K562 (cell line): ENCODE measurements around the gene RAB2B. TPM values are rescaled to one million over a fixed set of nuclear protein-coding genes. Genes with fewer than 3 reads are reported as not detected.
A peak's percentile ranks its signal among the peaks of the same experiment; 100 is the strongest.

Experiments used
- ATAC-seq: fragments of 200-7000 bp; cut with Tn5 transposase; 3 replicates; pipeline ENCODE4 v1.9.1; 2020; ENCODE audit warnings: moderate library complexity
- BruUV-seq: library from RNA; stranded (reverse); fragments of 400-500 nt; replicated peaks from 2 replicates; lab custom pipeline; 2021; lab: Mats Ljungman, UMichigan
- CTCF ChIA-PET: fragments of 300-600 bp; formaldehyde crosslinking; extraction: SDS; loops from one replicate; lab custom pipeline; 2021; ENCODE audit warnings: low intra/inter-chr PET ratio; lab: Yijun Ruan, JAX
- POLR2A ChIA-PET: fragments of 300-600, 350-650 bp; sonication (Branson Sonifier 250); formaldehyde crosslinking; extraction: SDS; loops from one replicate; lab custom pipeline; 2021; ENCODE audit warnings: antibody characterized with exemption, inconsistent platforms; lab: Yijun Ruan, JAX
- DNase-seq, 4 experiments: peaks; one replicate each; pipeline versions ENCODE4 v3.0.0 to v3.0.0-alpha.2; 2011 to 2018; ENCODE audit warnings: low spot score in 3 of 4, mixed read lengths in 3 of 4; ENCODE audit errors: extremely low read depth in 1 of 4
- FAIRE-seq: peaks from 2 replicates; lab custom pipeline; 2011; peaks lifted over from hg19 to GRCh38; lab: Jason Lieb, UNC
- H2AFZ ChIP-seq: 2 replicates; pipeline ENCODE4 v1.6.0; 2011; ENCODE audit warnings: low read depth, low read length, control low read depth, inconsistent platforms
- H3K27ac ChIP-seq: fragments of 200-600 bp; 3 replicates; pipeline ENCODE4 v1.8.0; 2011; ENCODE audit warnings: low read depth, mild to moderate bottlenecking, control low read depth, inconsistent platforms, low read length, moderate library complexity, mixed read lengths; ENCODE audit errors: extremely low read depth
- H3K27me3 ChIP-seq, 2 experiments: fragments of 300-600 bp in 1 of 2; 2 replicates in 1 of 2; 3 replicates in 1 of 2; pipeline versions ENCODE4 v1.6.0 to v1.8.0; 2011; ENCODE audit warnings: inconsistent platforms in 2 of 2, low read length in 2 of 2, mild to moderate bottlenecking in 1 of 2, mixed read lengths in 1 of 2, moderate library complexity in 1 of 2; ENCODE audit not compliant: control insufficient read depth in 2 of 2, insufficient read depth in 2 of 2
- H3K36me3 ChIP-seq: fragments of 300-600 bp; 3 replicates; pipeline ENCODE4 v1.8.0; 2011; ENCODE audit warnings: mild to moderate bottlenecking, low read length, inconsistent platforms; ENCODE audit not compliant: control insufficient read depth, insufficient read depth
- H3K4me1 ChIP-seq, 2 experiments: fragments of 200-600 bp in 1 of 2; replicated peaks in 1 of 2; 2 replicates in 1 of 2; 3 replicates in 1 of 2; pipeline versions ENCODE4 v1.5.1 to v1.8.0; 2011; ENCODE audit warnings: inconsistent platforms in 2 of 2, low read length in 2 of 2, mild to moderate bottlenecking in 1 of 2, mixed read lengths in 1 of 2, moderate library complexity in 1 of 2; ENCODE audit not compliant: control insufficient read depth in 2 of 2, insufficient read depth in 2 of 2
- H3K4me2 ChIP-seq: 2 replicates; pipeline ENCODE4 v1.6.1; 2011; ENCODE audit warnings: low read length, control low read depth, inconsistent platforms, mixed read lengths; ENCODE audit not compliant: insufficient read depth
- H3K4me3 ChIP-seq: fragments of 200-600 bp; sonication (generic), shearing (Covaris generic); 2 replicates; pipeline ENCODE4 v1.5.1; 2016; ENCODE audit warnings: control low read depth, inconsistent platforms
- H3K79me2 ChIP-seq: fragments of 200-600 bp; 3 replicates; pipeline ENCODE4 v1.8.0; 2011; ENCODE audit warnings: low read length, inconsistent platforms; ENCODE audit not compliant: control insufficient read depth, insufficient read depth
- H3K9ac ChIP-seq, 2 experiments: 2 replicates each; pipeline versions ENCODE4 v1.6.0 to v1.6.1; 2011; ENCODE audit warnings: low read depth in 2 of 2, low read length in 2 of 2, control low read depth in 1 of 2, inconsistent platforms in 1 of 2, mild to moderate bottlenecking in 1 of 2, mixed read lengths in 1 of 2; ENCODE audit not compliant: insufficient read depth in 1 of 2
- H3K9me1 ChIP-seq: one replicate; pipeline ENCODE4 v1.6.0; 2011; ENCODE audit warnings: inconsistent platforms, mild to moderate bottlenecking, low read length, moderate library complexity; ENCODE audit not compliant: control insufficient read depth, insufficient read depth
- H3K9me3 ChIP-seq: replicated peaks from 2 replicates; pipeline ENCODE4 v1.5.1; 2011; ENCODE audit warnings: low read depth, low read length, inconsistent platforms; ENCODE audit not compliant: control insufficient read depth, insufficient read depth
- H4K20me1 ChIP-seq: replicated peaks from 2 replicates; pipeline ENCODE4 v1.6.1; 2011; ENCODE audit warnings: low read length, inconsistent platforms, mixed read lengths; ENCODE audit not compliant: control insufficient read depth, insufficient read depth
- ADNP ChIP-seq: fragments of 200-800 bp; sonication (Bioruptor generic); IDR thresholded peaks from 2 replicates; pipeline ENCODE4 v1.6.1; 2016; ENCODE audit warnings: missing genetic modification characterization, missing compliant biosample characterization
- BRCA1 ChIP-seq, 2 experiments: fragments of 450-650 bp in 1 of 2; sonication (generic) in 1 of 2; formaldehyde crosslinking in 1 of 2; IDR thresholded peaks; 2 replicates each; pipeline versions ENCODE4 v1.5.0 to v1.6.1; 2017 to 2020; ENCODE audit warnings: mild to moderate bottlenecking in 1 of 2, missing genetic modification reagents in 1 of 2
- ETV6 ChIP-seq, 3 experiments: fragments of 150-350 bp in 1 of 3; sonication (generic) in 1 of 3; formaldehyde crosslinking in 1 of 3; IDR thresholded peaks; 2 replicates each; pipeline versions ENCODE4 v1.6.1 to v1.8.0; 2014 to 2022; ENCODE audit warnings: borderline replicate concordance in 2 of 3, low read depth in 2 of 3, antibody characterized with exemption in 1 of 3, low read length in 1 of 3, mild to moderate bottlenecking in 1 of 3, missing genetic modification reagents in 1 of 3
- KDM2B ChIP-seq: fragments of 250-450 bp; sonication (Bioruptor Pico); IDR thresholded peaks from 2 replicates; pipeline ENCODE4 v1.8.0; 2021; ENCODE audit warnings: mild to moderate bottlenecking, moderate library complexity
- MTF1 ChIP-seq: fragments of 250-450 bp; sonication (Bioruptor Pico); IDR thresholded peaks from 2 replicates; pipeline ENCODE4 v1.9.0; 2021; ENCODE audit warnings: moderate library complexity, mild to moderate bottlenecking, inconsistent platforms, borderline replicate concordance
- MXI1 ChIP-seq: IDR thresholded peaks from 2 replicates; pipeline ENCODE4 v1.6.1; 2011; ENCODE audit warnings: low read depth, mild to moderate bottlenecking, improper control_type of control experiment, low read length
- MYC ChIP-seq, 2 experiments: fragments of 250-450 bp in 1 of 2; sonication (Bioruptor Pico) in 1 of 2; IDR thresholded peaks; 2 replicates each; pipeline versions ENCODE4 v1.5.1 to v1.6.1; 2012 to 2021; ENCODE audit warnings: low read depth in 2 of 2, borderline replicate concordance in 1 of 2, improper control_type of control experiment in 1 of 2, low read length in 1 of 2, mild to moderate bottlenecking in 1 of 2, moderate library complexity in 1 of 2
- PHF8 ChIP-seq: fragments of 200-600 bp; sonication (generic); IDR thresholded peaks from 2 replicates; pipeline ENCODE4 v1.6.1; 2012; ENCODE audit warnings: mixed run types, mild to moderate bottlenecking, inconsistent platforms, low read length, moderate library complexity, borderline replicate concordance
- ZNF347 ChIP-seq: fragments of 450-650 bp; formaldehyde crosslinking; IDR thresholded peaks from 2 replicates; pipeline ENCODE4 v1.4.0; 2020; ENCODE audit warnings: low read depth, mild to moderate bottlenecking, moderate library complexity
- WGBS: fragments of 100-300 bp; shearing (Covaris generic); methylation state at CpG from one replicate; pipeline ENCODE4 v1.1.6; 2016; ENCODE audit warnings: low coverage, mixed read lengths; ENCODE audit not compliant: insufficient coverage; ENCODE audit errors: missing lambda C conversion rate; 5-methylcytosine and 5-hydroxymethylcytosine counted together
- in situ Hi-C: fragments of 300-500 bp; cut with MboI; formaldehyde crosslinking; loops from 4 replicates; pipeline ENCODE4 v1.15.0; 2018; ENCODE audit warnings: inconsistent platforms, mixed read lengths
- intact Hi-C: fragments of 100-400 bp; cut with micrococcal nuclease; formaldehyde crosslinking; loops from 2 replicates; pipeline ENCODE4 v1.14.2; 2022
- polyA plus RNA-seq, 8 experiments: library from polyadenylated mRNA; depleted of rRNA in 4 of 8; stranded (reverse) in 5 of 8; unstranded in 3 of 8; fragments of >200 nt; fragmentation: Nextera tagmentation in 2 of 8; fragmentation: Illumina TruSeq in 1 of 8; extraction: Ambion mirVana in 2 of 8; extraction: Trizol in 1 of 8; gene quantifications; 2 replicates each; pipeline versions ENCODE4 v1.2.1 to v1.2.3, GENCODE V29; 2011 to 2014; ENCODE audit warnings: inconsistent platforms in 1 of 8, missing spikeins in 1 of 8
- total RNA-seq, 7 experiments: library from RNA; depleted of rRNA in 6 of 7; stranded (reverse); fragments of >200 nt in 6 of 7; fragmentation: Illumina TruSeq in 2 of 7; extraction: Trizol in 2 of 7; gene quantifications; 2 replicates each; pipeline versions ENCODE4 v1.2.1 to v1.2.3, GENCODE V29; 2011 to 2021; ENCODE audit warnings: low replicate concordance in 1 of 7
- TF ChIP-seq, protein P1 (sequence below): IDR thresholded peaks from 2 replicates; pipeline ENCODE4 v1.6.1; 2016; ENCODE audit warnings: missing genetic modification characterization, missing compliant biosample characterization
- TF ChIP-seq, protein P2 (sequence below), 2 experiments: fragments of 450-650 bp in 1 of 2; sonication (generic) in 1 of 2; formaldehyde crosslinking; conservative IDR thresholded peaks; 2 replicates each; pipeline versions ENCODE4 v1.4.0 to v1.8.1; 2020 to 2022; ENCODE audit warnings: mild to moderate bottlenecking in 1 of 2, missing genetic modification reagents in 1 of 2

The RAB2B gene
- total and polyA plus RNA-seq, 9 of the 15 experiments (the other 6 are each of a cell fraction or from before 2014, with no cell fraction given): 4.6 to 19.8 (median 9.8) TPM

DNA sequence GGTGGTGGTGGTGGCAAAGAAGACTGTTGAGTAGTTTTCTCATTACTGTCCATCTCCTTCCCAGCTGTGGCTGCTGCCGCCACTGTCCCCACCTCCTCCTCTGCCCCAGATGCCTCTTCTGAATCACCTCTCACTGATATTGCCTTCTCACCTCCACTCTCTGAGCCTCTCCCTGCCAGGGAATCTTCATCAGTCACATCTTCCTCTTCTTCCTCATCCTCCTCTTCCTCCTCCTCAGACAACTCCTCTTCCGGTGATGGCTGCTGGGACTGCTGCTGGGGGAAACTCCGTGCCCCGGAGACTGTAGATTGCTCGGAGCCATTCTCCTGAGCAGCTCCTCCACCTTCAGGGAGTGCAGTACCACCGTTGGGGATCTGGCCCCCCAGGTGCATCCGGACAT, 46.4 kb upstream of the RAB2B start:
- Histone ChIP-seq H3K79me2 (peaks cover 22% of the 10 kb centered on the region), H2AFZ (no peak overlapping the region), H3K9me3 (no peaks in the 10 kb centered on the region), H3K4me1 (peaks cover 24 to 35% of the 10 kb centered on the region in 2 experiments)
- no peak for FAIRE-seq
- WGBS: 80% methylated on average over 4 of the region's 7 CpGs
- in situ Hi-C loops: no loop called here
- TF ChIP-seq MXI1 (no peak), PHF8 (no peak), KDM2B (no peak), MYC (IDR thresholded peaks at IDR 0.05; ENCODE audit: low read depth, low read length) (no peak), MYC (CRISPR knock-in tag; IDR thresholded peaks at IDR 0.05; ENCODE audit: borderline replicate concordance, low read depth) (no peak), BRCA1 (IDR thresholded peaks at IDR 0.05) (no peak), BRCA1 (CRISPR knock-in tag; IDR thresholded peaks at IDR 0.05) (no peak), ZNF347 (CRISPR knock-in tag) (no peak), MTF1 (CRISPR knock-in tag) (no peak), ADNP (tag) (no peak), ETV6 (IDR thresholded peaks at IDR 0.05; ENCODE audit: borderline replicate concordance in 1 of 2, low read depth in 2 of 2, low read length in 1 of 2) (no peak), ETV6 (CRISPR knock-in tag; IDR thresholded peaks at IDR 0.05; ENCODE audit: borderline replicate concordance) (no peak)
- TF ChIP-seq, protein P1, sequence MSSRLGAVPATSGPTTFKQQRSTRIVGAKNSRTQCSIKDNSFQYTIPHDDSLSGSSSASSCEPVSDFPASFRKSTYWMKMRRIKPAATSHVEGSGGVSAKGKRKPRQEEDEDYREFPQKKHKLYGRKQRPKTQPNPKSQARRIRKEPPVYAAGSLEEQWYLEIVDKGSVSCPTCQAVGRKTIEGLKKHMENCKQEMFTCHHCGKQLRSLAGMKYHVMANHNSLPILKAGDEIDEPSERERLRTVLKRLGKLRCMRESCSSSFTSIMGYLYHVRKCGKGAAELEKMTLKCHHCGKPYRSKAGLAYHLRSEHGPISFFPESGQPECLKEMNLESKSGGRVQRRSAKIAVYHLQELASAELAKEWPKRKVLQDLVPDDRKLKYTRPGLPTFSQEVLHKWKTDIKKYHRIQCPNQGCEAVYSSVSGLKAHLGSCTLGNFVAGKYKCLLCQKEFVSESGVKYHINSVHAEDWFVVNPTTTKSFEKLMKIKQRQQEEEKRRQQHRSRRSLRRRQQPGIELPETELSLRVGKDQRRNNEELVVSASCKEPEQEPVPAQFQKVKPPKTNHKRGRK (tag): no peak
- TF ChIP-seq, protein P2, sequence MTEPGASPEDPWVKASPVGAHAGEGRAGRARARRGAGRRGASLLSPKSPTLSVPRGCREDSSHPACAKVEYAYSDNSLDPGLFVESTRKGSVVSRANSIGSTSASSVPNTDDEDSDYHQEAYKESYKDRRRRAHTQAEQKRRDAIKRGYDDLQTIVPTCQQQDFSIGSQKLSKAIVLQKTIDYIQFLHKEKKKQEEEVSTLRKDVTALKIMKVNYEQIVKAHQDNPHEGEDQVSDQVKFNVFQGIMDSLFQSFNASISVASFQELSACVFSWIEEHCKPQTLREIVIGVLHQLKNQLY (CRISPR knock-in tag; conservative IDR thresholded peaks at IDR 0.05): no peak
- TF ChIP-seq, all 486 proteins: peak for 0
- Histone ChIP-seq H3K4me2 (no peak overlapping the region), H3K27me3 (no peaks in the 10 kb centered on the region), H3K4me3 (no peak overlapping the region), H3K9ac (peak overlapping the region in 1 of 2 experiments; percentile 35; a peak in 2 of 4 replicates), H4K20me1 (no peaks in the 10 kb centered on the region), H3K36me3 (peaks cover 28% of the 10 kb centered on the region; the same call in 2 of the 3 replicates), H3K9me1 (no peaks in the 10 kb centered on the region), H3K27ac (no peak overlapping the region)
- ChIA-PET POLR2A (interaction anchor here (4.2 kb wide), 1 partner anchor 12 kb away, joined by 23 read pairs; the partner anchor contains the start of gene METTL3), CTCF (no interaction called here)
- ATAC-seq: no peak
- no peak for DNase-seq
- intact Hi-C loops: no loop called here
- no TSS peak for BruUV-seq
